WERI-Rb-1 (cell line): Measurements from ENCODE around the gene NFATC3.

ENCODE experiments used
- DNase-seq: peaks from one replicate; pipeline ENCODE4 v3.0.0-alpha.2; 2020
- H3K27ac ChIP-seq: fragments of 250-450 bp; sonication (Bioruptor Pico); 2 replicates; pipeline ENCODE4 v1.5.1; 2020; ENCODE audit warnings: mild to moderate bottlenecking, moderate library complexity
- H3K27me3 ChIP-seq: fragments of 250-450 bp; sonication (Bioruptor Pico); 2 replicates; pipeline ENCODE4 v1.5.1; 2021; ENCODE audit warnings: mild to moderate bottlenecking, low read depth, moderate library complexity; ENCODE audit not compliant: insufficient read depth, severe bottlenecking
- H3K36me3 ChIP-seq: fragments of 250-450 bp; sonication (Bioruptor Pico); 2 replicates; pipeline ENCODE4 v1.5.1; 2020; ENCODE audit warnings: mild to moderate bottlenecking, moderate library complexity
- H3K4me3 ChIP-seq: 2 replicates; pipeline ENCODE4 v1.5.1; 2011; ENCODE audit warnings: low read depth, mild to moderate bottlenecking, control low read depth, low read length
- H3K9me3 ChIP-seq: fragments of 250-450 bp; sonication (Bioruptor Pico); 2 replicates; pipeline ENCODE4 v1.5.1; 2021; ENCODE audit warnings: mild to moderate bottlenecking, moderate library complexity; ENCODE audit not compliant: severe bottlenecking
- CTCF ChIP-seq: IDR thresholded peaks from 2 replicates; pipeline ENCODE4 v1.5.1; 2011; ENCODE audit warnings: low read depth, mild to moderate bottlenecking, control low read depth, inconsistent platforms, low read length

The NFATC3 gene

GRCh38 chr16:68231384-68232136 is 146.4 kb downstream of the NFATC3 start:
- H3K4me3 ChIP-seq = no peak overlapping the region
- H3K27ac ChIP-seq = no peak overlapping the region
- H3K36me3 ChIP-seq = peaks cover 20% of the 10 kb centered on the region

GRCh38 chr16:68232335-68232734 is 147.2 kb downstream of the NFATC3 start:
- Histone ChIP-seq H3K27ac (no peak overlapping the region), H3K36me3 (peaks cover 20% of the 10 kb centered on the region), H3K27me3 (no peaks in the 10 kb centered on the region), H3K9me3 (no peaks in the 10 kb centered on the region), H3K4me3 (no peak overlapping the region)
- no peak for TF ChIP-seq CTCF
- no peak for DNase-seq

More at GRCh38 chr16:68231384-68232136, 146.4 kb downstream of the NFATC3 start:
- DNase-seq = no peak
- H3K27me3 ChIP-seq = no peaks in the 10 kb centered on the region
- no peak for TF ChIP-seq CTCF
- no peaks in the 10 kb centered on the region for H3K9me3 ChIP-seq

- Histone ChIP-seq H3K27ac (no peak overlapping the region), H3K27me3 (no peaks in the 10 kb centered on the region), H3K4me3 (no peak overlapping the region), H3K36me3 (peaks cover 18% of the 10 kb centered on the region), H3K9me3 (no peaks in the 10 kb centered on the region)
- no peak for DNase-seq
- no peak for TF ChIP-seq CTCF
Observed at GRCh38 chr16:68233085-68233834, 148.1 kb downstream of the NFATC3 start.

GRCh38 chr16:68233835-68234187 is 148.6 kb downstream of the NFATC3 start:
- Histone ChIP-seq H3K27ac (no peak overlapping the region), H3K27me3 (no peaks in the 10 kb centered on the region), H3K36me3 (peaks cover 13% of the 10 kb centered on the region), H3K4me3 (no peak overlapping the region), H3K9me3 (no peaks in the 10 kb centered on the region)
- TF ChIP-seq CTCF = no peak
- DNase-seq = no peak

GRCh38 chr16:68234188-68235107 is 149.3 kb downstream of the NFATC3 start:
- no peaks in the 10 kb centered on the region for H3K9me3 ChIP-seq
- DNase-seq = no peak
- H3K27me3 ChIP-seq = no peaks in the 10 kb centered on the region
- H3K4me3 ChIP-seq = no peak overlapping the region
- no peak for TF ChIP-seq CTCF
- H3K36me3 ChIP-seq = peaks cover 8% of the 10 kb centered on the region
- no peak overlapping the region for H3K27ac ChIP-seq
